22Rv1 (cell line): Measurements from ENCODE around the gene TENM4.

ENCODE experiments used
- CTCF ChIP-seq: fragments of 450-650 bp; IDR thresholded peaks from 2 replicates; pipeline ENCODE4 v1.5.1; 2017; ENCODE audit warnings: mild to moderate bottlenecking
- ZFX ChIP-seq: fragments of 450-650 bp; IDR thresholded peaks from 2 replicates; pipeline ENCODE4 v1.6.1; 2017; ENCODE audit warnings: antibody characterized with exemption, borderline replicate concordance

GRCh38 chr11:78952890-78953289 lies 487.9 kb downstream of the TENM4 start:
- no peak for TF ChIP-seq CTCF
- TF ChIP-seq ZFX = no peak
